HCT116 (cell line): ENCODE results near the gene FOXO3.

Experiments
- CBX3 ChIP-seq: IDR thresholded peaks from 2 replicates; pipeline ENCODE4 v1.6.1; 2012; ENCODE audit warnings: low read depth
- CEBPB ChIP-seq: IDR thresholded peaks from 2 replicates; pipeline ENCODE4 v1.6.1; 2012; ENCODE audit warnings: low read depth
- CTCF ChIP-seq, 3 experiments: fragments of 200-600 bp in 1 of 3; sonication (generic) in 1 of 3; IDR thresholded peaks in 2 of 3; conservative IDR thresholded peaks in 1 of 3; 2 replicates each; pipeline ENCODE4 v1.5.1; 2012 to 2017; ENCODE audit warnings: low read depth in 2 of 3, low read length in 2 of 3, antibody characterized with exemption in 1 of 3, borderline replicate concordance in 1 of 3, control low read depth in 1 of 3, mild to moderate bottlenecking in 1 of 3, mixed read lengths in 1 of 3, mixed run types in 1 of 3, moderate library complexity in 1 of 3; ENCODE audit not compliant: insufficient read depth in 1 of 3
- EGR1 ChIP-seq: IDR thresholded peaks from 2 replicates; pipeline ENCODE4 v1.6.1; 2012; ENCODE audit warnings: low read depth
- EZH2 ChIP-seq: fragments of 200-600 bp; sonication (generic); IDR thresholded peaks from 2 replicates; pipeline ENCODE4 v1.6.1; 2017; ENCODE audit warnings: antibody characterized with exemption, mixed run types
- MAX ChIP-seq: IDR thresholded peaks from 2 replicates; pipeline ENCODE4 v1.6.1; 2012
- POLR2A ChIP-seq: IDR thresholded peaks from 2 replicates; pipeline ENCODE4 v1.7.0; 2011; ENCODE audit warnings: borderline replicate concordance; ENCODE audit not compliant: insufficient read depth, insufficient read length; ENCODE audit errors: extremely low read depth
- POLR2AphosphoS5 ChIP-seq: IDR thresholded peaks from 2 replicates; pipeline ENCODE4 v1.6.1; 2011; ENCODE audit warnings: mild to moderate bottlenecking, low read depth, low read length, moderate library complexity
- SIN3A ChIP-seq: IDR thresholded peaks from 2 replicates; pipeline ENCODE4 v1.6.1; 2012; ENCODE audit warnings: low read depth
- ZNF274 ChIP-seq: fragments of 200-500 bp; sonication (Bioruptor generic); IDR thresholded peaks from 2 replicates; pipeline ENCODE4 v1.6.1; 2014; ENCODE audit warnings: mild to moderate bottlenecking, low read depth, low read length, inconsistent platforms
- TF ChIP-seq, protein P1 (sequence below): IDR thresholded peaks from 2 replicates; pipeline ENCODE4 v1.6.1; 2012; ENCODE audit warnings: low read depth

- TF ChIP-seq CTCF (IDR thresholded peaks at IDR 0.05 in 2 of 3, conservative IDR thresholded peaks at IDR 0.05 in 1 of 3; ENCODE audit: borderline replicate concordance in 1 of 3, insufficient read depth in 1 of 3, low read depth in 2 of 3, low read length in 2 of 3): no peak
- TF ChIP-seq SIN3A: no peak
- TF ChIP-seq POLR2A: no peak
- TF ChIP-seq EGR1: no peak
- TF ChIP-seq EZH2: no peak
- TF ChIP-seq POLR2AphosphoS5: no peak
- TF ChIP-seq CEBPB: no peak
- TF ChIP-seq ZNF274: no peak
- no peak for TF ChIP-seq MAX
- TF ChIP-seq CBX3: no peak
- TF ChIP-seq, protein P1, sequence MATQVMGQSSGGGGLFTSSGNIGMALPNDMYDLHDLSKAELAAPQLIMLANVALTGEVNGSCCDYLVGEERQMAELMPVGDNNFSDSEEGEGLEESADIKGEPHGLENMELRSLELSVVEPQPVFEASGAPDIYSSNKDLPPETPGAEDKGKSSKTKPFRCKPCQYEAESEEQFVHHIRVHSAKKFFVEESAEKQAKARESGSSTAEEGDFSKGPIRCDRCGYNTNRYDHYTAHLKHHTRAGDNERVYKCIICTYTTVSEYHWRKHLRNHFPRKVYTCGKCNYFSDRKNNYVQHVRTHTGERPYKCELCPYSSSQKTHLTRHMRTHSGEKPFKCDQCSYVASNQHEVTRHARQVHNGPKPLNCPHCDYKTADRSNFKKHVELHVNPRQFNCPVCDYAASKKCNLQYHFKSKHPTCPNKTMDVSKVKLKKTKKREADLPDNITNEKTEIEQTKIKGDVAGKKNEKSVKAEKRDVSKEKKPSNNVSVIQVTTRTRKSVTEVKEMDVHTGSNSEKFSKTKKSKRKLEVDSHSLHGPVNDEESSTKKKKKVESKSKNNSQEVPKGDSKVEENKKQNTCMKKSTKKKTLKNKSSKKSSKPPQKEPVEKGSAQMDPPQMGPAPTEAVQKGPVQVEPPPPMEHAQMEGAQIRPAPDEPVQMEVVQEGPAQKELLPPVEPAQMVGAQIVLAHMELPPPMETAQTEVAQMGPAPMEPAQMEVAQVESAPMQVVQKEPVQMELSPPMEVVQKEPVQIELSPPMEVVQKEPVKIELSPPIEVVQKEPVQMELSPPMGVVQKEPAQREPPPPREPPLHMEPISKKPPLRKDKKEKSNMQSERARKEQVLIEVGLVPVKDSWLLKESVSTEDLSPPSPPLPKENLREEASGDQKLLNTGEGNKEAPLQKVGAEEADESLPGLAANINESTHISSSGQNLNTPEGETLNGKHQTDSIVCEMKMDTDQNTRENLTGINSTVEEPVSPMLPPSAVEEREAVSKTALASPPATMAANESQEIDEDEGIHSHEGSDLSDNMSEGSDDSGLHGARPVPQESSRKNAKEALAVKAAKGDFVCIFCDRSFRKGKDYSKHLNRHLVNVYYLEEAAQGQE: no peak
Measured at GRCh38 chr6:108706649-108707048, 145.9 kb downstream of the FOXO3 start.
